Myocyte (in vitro differentiated cells): Measurements from ENCODE around the gene YIF1B. TPM values are rescaled to one million over a fixed set of nuclear protein-coding genes. Genes with fewer than 3 reads are reported as not detected.
A peak's percentile ranks its signal among the peaks of the same experiment; 100 is the strongest.

ENCODE experiments used
- DNase-seq: peaks from one replicate; pipeline ENCODE4 v3.0.0-alpha.2; 2012; ENCODE audit warnings: low read depth
- total RNA-seq: library from RNA; depleted of rRNA; stranded (reverse); fragments of >200 nt; gene quantifications from 2 replicates; pipeline ENCODE4 v1.2.3, GENCODE V29; 2014

YIF1B gene
- total RNA-seq, 1 donor from 2014 or later = 68.5 TPM

GRCh38 chr19:38335949-38336637, 20.3 kb upstream of the YIF1B start:
- peak; percentile 96 for DNase-seq

- no peak for DNase-seq
Observed at GRCh38 chr19:38333245-38333644, 17.5 kb upstream of the YIF1B start.

GRCh38 chr19:38331728-38332127, 16.0 kb upstream of the YIF1B start:
- no peak for DNase-seq

- DNase-seq = no peak
Observed at GRCh38 chr19:38329651-38330050, 13.9 kb upstream of the YIF1B start.

GRCh38 chr19:38326591-38326990, 10.8 kb upstream of the YIF1B start:
- no peak for DNase-seq

- DNase-seq = no peak
Observed at GRCh38 chr19:38324431-38324830, 8.7 kb upstream of the YIF1B start.

GRCh38 chr19:38323291-38323690, 7.5 kb upstream of the YIF1B start:
- DNase-seq = no peak

GRCh38 chr19:38321646-38322196, 6.0 kb upstream of the YIF1B start:
- peak; percentile 8 for DNase-seq

- DNase-seq = no peak
Observed at GRCh38 chr19:38320969-38321339, 5.2 kb upstream of the YIF1B start.

GRCh38 chr19:38319421-38320258, 3.9 kb upstream of the YIF1B start, which contains the start of gene KCNK6:
TSS of gene KCNK6 (plus strand) at chr19:38319845. CDS start at chr19:38319951, 106 bp downstream.
- DNase-seq = peak; percentile 42

- no peak for DNase-seq
Observed at GRCh38 chr19:38318660-38319059, 2.9 kb upstream of the YIF1B start.

- no peak for DNase-seq
Observed at GRCh38 chr19:38317104-38317612, 1.4 kb upstream of the YIF1B start.

- DNase-seq = no peak
Observed at GRCh38 chr19:38316477-38317067, 825 bp upstream of the YIF1B start.

GRCh38 chr19:38310986-38311385, 4.8 kb downstream of the YIF1B start:
- DNase-seq = no peak

- DNase-seq = no peak
Observed at GRCh38 chr19:38310279-38310670, 5.5 kb downstream of the YIF1B start.

- DNase-seq = no peak
Observed at GRCh38 chr19:38309615-38310278, 6.0 kb downstream of the YIF1B start.

GRCh38 chr19:38308926-38309614, 6.7 kb downstream of the YIF1B start:
- no peak for DNase-seq

GRCh38 chr19:38308006-38308766, 7.6 kb downstream of the YIF1B start:
- DNase-seq = no peak

GRCh38 chr19:38307597-38307996, 8.2 kb downstream of the YIF1B start:
- no peak for DNase-seq

GRCh38 chr19:38307076-38307475, 8.7 kb downstream of the YIF1B start:
- DNase-seq = no peak
